ENCODE measurements around the gene XIRP1. TPM values are rescaled to one million over a fixed set of nuclear protein-coding genes. Genes with fewer than 3 reads are reported as not detected.
A peak's percentile ranks its signal among the peaks of the same experiment; 100 is the strongest.

Gene XIRP1
- total and polyA plus RNA-seq, 4 donors, result 0.08 to 0.81 (median 0.52) TPM

- Histone ChIP-seq H3K9me3 (ENCODE audit: control insufficient read depth in 4 of 4, insufficient read depth in 3 of 4, low read length in 3 of 4) (no peaks in the 10 kb centered on the region), H3K9ac (ENCODE audit: insufficient read depth in 1 of 2, low read length in 2 of 2) (no peak overlapping the region), H3K27me3 (ENCODE audit: control insufficient read depth in 3 of 3, insufficient read depth in 3 of 3, low read length in 2 of 3) (no peaks in the 10 kb centered on the region), H3K4me3 (no peak overlapping the region), H3K36me3 (ENCODE audit: control insufficient read depth in 4 of 4, insufficient read depth in 4 of 4, low read length in 4 of 4) (peaks cover 15 to 47% (median 18%) of the 10 kb centered on the region in 4 donors), H3K27ac (ENCODE audit: low read depth in 1 of 2, low read length in 1 of 2) (peak overlapping the region in 1 of 2 donors; percentile 95), H3K4me1 (ENCODE audit: control insufficient read depth in 5 of 5, insufficient read depth in 5 of 5, low read length in 5 of 5) (peaks cover 34 to 63% (median 55%) of the 10 kb centered on the region in 5 donors)
- no peak for TF ChIP-seq CTCF (IDR thresholded peaks at IDR 0.05; ENCODE audit: control extremely low read depth, extremely low read depth)
- WGBS, 2 donors, result 43 to 57% methylated on average over 11 of the region's 11 CpGs
- DNase-seq, result no peak
- peak; percentile 29 for ATAC-seq (ENCODE audit: insufficient read depth, low FRiP score)
Measured at GRCh38 chr3:39146083-39146501, 46.3 kb downstream of the XIRP1 start.

GRCh38 chr3:39144748-39145380 lies 47.5 kb downstream of the XIRP1 start:
- 97% methylated on average over 23 of the region's 23 CpGs for WGBS, 2 donors
- Histone ChIP-seq H3K9ac (ENCODE audit: insufficient read depth in 1 of 2, low read length in 2 of 2) (no peak overlapping the region), H3K36me3 (ENCODE audit: control insufficient read depth in 4 of 4, insufficient read depth in 4 of 4, low read length in 4 of 4) (peaks cover 15 to 52% (median 18%) of the 10 kb centered on the region in 4 donors), H3K9me3 (ENCODE audit: control insufficient read depth in 4 of 4, insufficient read depth in 3 of 4, low read length in 3 of 4) (no peaks in the 10 kb centered on the region), H3K4me1 (ENCODE audit: control insufficient read depth in 5 of 5, insufficient read depth in 5 of 5, low read length in 5 of 5) (peaks cover 31 to 64% (median 53%) of the 10 kb centered on the region in 5 donors), H3K4me3 (no peak overlapping the region), H3K27ac (ENCODE audit: low read depth in 1 of 2, low read length in 1 of 2) (peak overlapping the region in 1 of 2 donors; percentile 5), H3K27me3 (ENCODE audit: control insufficient read depth in 3 of 3, insufficient read depth in 3 of 3, low read length in 2 of 3) (no peaks in the 10 kb centered on the region)
- ATAC-seq (ENCODE audit: insufficient read depth, low FRiP score), result no peak
- no peak for TF ChIP-seq CTCF (IDR thresholded peaks at IDR 0.05; ENCODE audit: control extremely low read depth, extremely low read depth)
- DNase-seq, result no peak

GRCh38 chr3:39144095-39144747 lies 48.2 kb downstream of the XIRP1 start:
- Histone ChIP-seq H3K4me3 (no peak overlapping the region), H3K9me3 (ENCODE audit: control insufficient read depth in 4 of 4, insufficient read depth in 3 of 4, low read length in 3 of 4) (no peaks in the 10 kb centered on the region), H3K4me1 (ENCODE audit: control insufficient read depth in 5 of 5, insufficient read depth in 5 of 5, low read length in 5 of 5) (peaks cover 27 to 61% (median 46%) of the 10 kb centered on the region in 5 donors), H3K27me3 (ENCODE audit: control insufficient read depth in 3 of 3, insufficient read depth in 3 of 3, low read length in 2 of 3) (no peaks in the 10 kb centered on the region), H3K36me3 (ENCODE audit: control insufficient read depth in 4 of 4, insufficient read depth in 4 of 4, low read length in 4 of 4) (peaks cover 15 to 54% (median 18%) of the 10 kb centered on the region in 4 donors), H3K9ac (ENCODE audit: insufficient read depth in 1 of 2, low read length in 2 of 2) (no peak overlapping the region), H3K27ac (ENCODE audit: low read depth in 1 of 2, low read length in 1 of 2) (no peak overlapping the region)
- no peak for TF ChIP-seq CTCF (IDR thresholded peaks at IDR 0.05; ENCODE audit: control extremely low read depth, extremely low read depth)
- DNase-seq (no peak), ATAC-seq (ENCODE audit: insufficient read depth, low FRiP score) (no peak)
- WGBS, 2 donors, result 90 to 93% methylated on average over 20 of the region's 20 CpGs
